HepG2 (cell line): ENCODE data around the gene TBCD. TPM values are rescaled to one million over a fixed set of nuclear protein-coding genes. Genes with fewer than 3 reads are reported as not detected.
A peak's percentile ranks its signal among the peaks of the same experiment; 100 is the strongest.

Experiments used
- ATAC-seq: fragments of 200-7000 bp; cut with Tn5 transposase; 3 replicates; pipeline ENCODE4 v1.9.1; 2020; ENCODE audit warnings: mild to moderate bottlenecking, moderate library complexity
- BruUV-seq: library from RNA; stranded (reverse); fragments of 400-500 nt; replicated peaks from 2 replicates; lab custom pipeline; 2021; lab: Mats Ljungman, UMichigan
- CTCF ChIA-PET: fragments of 300-600 bp; formaldehyde crosslinking; extraction: SDS; loops from one replicate; lab custom pipeline; 2021; ENCODE audit warnings: low total read pairs, inconsistent platforms, low intra/inter-chr PET ratio; lab: Yijun Ruan, JAX
- POLR2A ChIA-PET: fragments of 350-600 bp; sonication (Branson Sonifier 250); formaldehyde crosslinking; loops from one replicate; lab custom pipeline; 2020; ENCODE audit warnings: antibody characterized with exemption, inconsistent platforms; lab: Yijun Ruan, JAX
- DNase-seq: peaks from one replicate; pipeline ENCODE4 v3.0.0-alpha.2; 2015; ENCODE audit warnings: low spot score
- FAIRE-seq: peaks from 3 replicates; lab custom pipeline; 2011; peaks lifted over from hg19 to GRCh38; lab: Jason Lieb, UNC
- H2AFZ ChIP-seq: one replicate; pipeline ENCODE4 v1.6.1; 2011; ENCODE audit warnings: low read length, inconsistent platforms
- H3K27ac ChIP-seq: fragments of 300-600 bp; 3 replicates; pipeline ENCODE4 v1.8.0; 2011; ENCODE audit warnings: mixed run types, mild to moderate bottlenecking, mixed read lengths, low read length, inconsistent platforms; ENCODE audit not compliant: insufficient read depth; ENCODE audit errors: extremely low read length
- H3K27me3 ChIP-seq, 2 experiments: fragments of 200-600 bp in 1 of 2; 2 replicates in 1 of 2; 3 replicates in 1 of 2; pipeline versions ENCODE4 v1.6.0 to v1.8.0; 2011; ENCODE audit warnings: low read length in 2 of 2, mild to moderate bottlenecking in 2 of 2, moderate library complexity in 2 of 2, inconsistent platforms in 1 of 2; ENCODE audit not compliant: insufficient read depth in 2 of 2, control insufficient read depth in 1 of 2
- H3K36me3 ChIP-seq, 2 experiments: fragments of 200-600 bp in 1 of 2; replicated peaks in 1 of 2; 2 replicates in 1 of 2; 3 replicates in 1 of 2; pipeline versions ENCODE4 v1.5.1 to v1.8.0; 2011; ENCODE audit warnings: low read length in 2 of 2, inconsistent platforms in 1 of 2; ENCODE audit not compliant: insufficient read depth in 2 of 2, control insufficient read depth in 1 of 2
- H3K4me1 ChIP-seq: 2 replicates; pipeline ENCODE4 v1.5.1; 2012; ENCODE audit warnings: low read length, inconsistent platforms; ENCODE audit not compliant: insufficient read depth
- H3K4me2 ChIP-seq: 2 replicates; pipeline ENCODE4 v1.6.0; 2011; ENCODE audit warnings: low read depth, low read length, inconsistent platforms
- H3K4me3 ChIP-seq, 3 experiments: fragments of 200-600 bp in 1 of 3; sonication (generic), shearing (Covaris generic) in 1 of 3; replicated peaks in 1 of 3; 2 replicates each; pipeline ENCODE4 v1.5.1; 2011 to 2016; ENCODE audit warnings: low read length in 3 of 3, inconsistent platforms in 2 of 3, low read depth in 2 of 3, mild to moderate bottlenecking in 2 of 3, control low read depth in 1 of 3, mixed read lengths in 1 of 3; ENCODE audit not compliant: insufficient read depth in 1 of 3
- H3K79me2 ChIP-seq: one replicate; pipeline ENCODE4 v1.6.1; 2011; ENCODE audit warnings: low read length, inconsistent platforms; ENCODE audit not compliant: insufficient read depth
- H3K9ac ChIP-seq: 2 replicates; pipeline ENCODE4 v1.6.0; 2011; ENCODE audit warnings: mild to moderate bottlenecking, low read depth, low read length, inconsistent platforms; ENCODE audit not compliant: insufficient read depth
- H3K9me3 ChIP-seq: 2 replicates; pipeline ENCODE4 v1.5.1; 2012; ENCODE audit warnings: mild to moderate bottlenecking, low read length
- H4K20me1 ChIP-seq: 2 replicates; pipeline ENCODE4 v1.6.0; 2011; ENCODE audit warnings: inconsistent platforms, mild to moderate bottlenecking, low read length, moderate library complexity; ENCODE audit not compliant: insufficient read depth
- CENPX ChIP-seq: sonication (generic); formaldehyde crosslinking; IDR thresholded peaks from 2 replicates; pipeline ENCODE4 v1.9.0; 2021; ENCODE audit warnings: mild to moderate bottlenecking, missing genetic modification reagents, moderate library complexity
- FOXC1 ChIP-seq: sonication (generic); formaldehyde crosslinking; IDR thresholded peaks from 2 replicates; pipeline ENCODE4 v1.8.0; 2022; ENCODE audit warnings: mild to moderate bottlenecking, missing genetic modification reagents, borderline replicate concordance
- ISL2 ChIP-seq: sonication (generic); formaldehyde crosslinking; IDR thresholded peaks from 2 replicates; pipeline ENCODE4 v1.5.0; 2020; ENCODE audit warnings: missing genetic modification reagents
- MAFF ChIP-seq: IDR thresholded peaks from 2 replicates; pipeline ENCODE4 v1.6.1; 2011; ENCODE audit warnings: low read depth, low read length, improper control_type of control experiment
- MBD4 ChIP-seq: IDR thresholded peaks from 2 replicates; pipeline ENCODE4 v1.6.1; 2012; ENCODE audit warnings: low read length, inconsistent platforms, borderline replicate concordance
- NCOA1 ChIP-seq: sonication (generic); formaldehyde crosslinking; IDR thresholded peaks from 2 replicates; pipeline ENCODE4 v1.9.0; 2021; ENCODE audit warnings: missing genetic modification reagents
- NR3C1 ChIP-seq: sonication (generic); formaldehyde crosslinking; IDR thresholded peaks from 2 replicates; pipeline ENCODE4 v1.4.0; 2020; ENCODE audit warnings: missing genetic modification reagents
- POLR2G ChIP-seq: fragments of 200-400 bp; formaldehyde crosslinking; IDR thresholded peaks from 2 replicates; pipeline ENCODE4 v1.6.1; 2018; ENCODE audit warnings: mild to moderate bottlenecking, low read depth, low read length, moderate library complexity
- RCOR2 ChIP-seq: IDR thresholded peaks from 2 replicates; pipeline ENCODE4 v1.6.1; 2016; ENCODE audit warnings: missing biosample characterization, missing genetic modification reagents
- TCF12 ChIP-seq, 2 experiments: fragments of 450-650 bp in 1 of 2; sonication (generic) in 1 of 2; formaldehyde crosslinking in 1 of 2; IDR thresholded peaks; 2 replicates each; pipeline versions ENCODE4 v1.6.1 to v1.8.0; 2017 to 2022; ENCODE audit warnings: antibody characterized with exemption in 1 of 2, mild to moderate bottlenecking in 1 of 2, missing genetic modification reagents in 1 of 2, moderate library complexity in 1 of 2
- ZFX ChIP-seq: sonication (generic); formaldehyde crosslinking; IDR thresholded peaks from 2 replicates; pipeline ENCODE4 v1.4.0; 2020; ENCODE audit warnings: mild to moderate bottlenecking, low read depth, missing genetic modification reagents, moderate library complexity
- ZNF510 ChIP-seq: sonication (generic); formaldehyde crosslinking; IDR thresholded peaks from 2 replicates; pipeline ENCODE4 v1.4.0; 2020; ENCODE audit warnings: low read depth, mild to moderate bottlenecking, missing genetic modification reagents
- ZNF558 ChIP-seq: sonication (generic); formaldehyde crosslinking; IDR thresholded peaks from 2 replicates; pipeline ENCODE4 v1.9.0; 2022; ENCODE audit warnings: mild to moderate bottlenecking, missing genetic modification reagents, borderline replicate concordance
- ZNF691 ChIP-seq: sonication (generic); formaldehyde crosslinking; IDR thresholded peaks from 2 replicates; pipeline ENCODE4 v1.4.0; 2020; ENCODE audit warnings: missing genetic modification reagents, low read depth, mild to moderate bottlenecking, borderline replicate concordance
- ZNF720 ChIP-seq: sonication (generic); formaldehyde crosslinking; IDR thresholded peaks from 2 replicates; pipeline ENCODE4 v1.4.0; 2020; ENCODE audit warnings: missing genetic modification reagents
- WGBS: methylation state at CpG from one replicate; pipeline ENCODE4 v1.1.6; 2017; ENCODE audit warnings: low lambda C conversion rate; 5-methylcytosine and 5-hydroxymethylcytosine counted together
- in situ Hi-C: cut with HindIII; loops from 2 replicates; pipeline ENCODE4 v1.10.0; 2017; ENCODE audit warnings: low pct_unique_long_range_greater_than_20kb; ENCODE audit not compliant: extremely low pct_ligation_motif_present
- intact Hi-C: fragments of 100-400 bp; cut with micrococcal nuclease; formaldehyde crosslinking; loops from one replicate; pipeline ENCODE4 v1.10.0; 2022; ENCODE audit not compliant: unreplicated experiment
- polyA plus RNA-seq, 8 experiments: library from polyadenylated mRNA; depleted of rRNA in 3 of 8; stranded (reverse) in 7 of 8; unstranded in 1 of 8; fragments of >200 nt; fragmentation: Illumina TruSeq in 4 of 8; extraction: Trizol in 4 of 8; gene quantifications; 2 replicates each; pipeline versions ENCODE4 v1.2.1 to v1.2.3, GENCODE V29; 2011 to 2016; ENCODE audit warnings: low read depth in 4 of 8, missing spikeins in 1 of 8, mixed read lengths in 1 of 8; ENCODE audit not compliant: insufficient read depth in 1 of 8
- total RNA-seq, 5 experiments: library from RNA; depleted of rRNA; stranded (reverse); fragments of >200 nt; fragmentation: Illumina TruSeq; extraction: Trizol; gene quantifications; 2 replicates each; pipeline ENCODE4 v1.2.3, GENCODE V29; 2016; ENCODE audit warnings: low read depth in 1 of 5

TBCD gene
- total and polyA plus RNA-seq, 2 of the 13 experiments (the other 11 are each of a cell fraction or from before 2014, with no cell fraction given): 33.9 to 54.8 TPM

GRCh38 chr17:82709024-82709675 lies 42.7 kb upstream of the TBCD start:
- ATAC-seq: no peak
- H3K27me3 ChIP-seq: peaks cover 5 to 25% of the 10 kb centered on the region in 2 experiments; a peak in 3 of 5 replicates
- H3K9ac ChIP-seq: no peak overlapping the region
- H3K4me2 ChIP-seq: peak overlapping the region; percentile 41
- TF ChIP-seq CENPX (CRISPR knock-in tag) (no peak), ISL2 (CRISPR knock-in tag) (no peak), ZNF510 (CRISPR knock-in tag) (no peak), POLR2G (no peak), MAFF (no peak)
- TF ChIP-seq, all 625 proteins: peak for 0
- no peak overlapping the region for H3K27ac ChIP-seq
- no peak overlapping the region for H2AFZ ChIP-seq
- H3K9me3 ChIP-seq: no peaks in the 10 kb centered on the region
- H4K20me1 ChIP-seq: no peaks in the 10 kb centered on the region
- no peaks in the 10 kb centered on the region for H3K36me3 ChIP-seq
- H3K79me2 ChIP-seq: no peaks in the 10 kb centered on the region
- CTCF ChIA-PET: no interaction called here
- no peak for FAIRE-seq
- H3K4me1 ChIP-seq: peaks cover 58% of the 10 kb centered on the region
- in situ Hi-C loops (no loop called here), intact Hi-C loops (no loop called here)
- no peak for DNase-seq
- POLR2A ChIA-PET: interaction anchor here (0.9 kb wide), 1 partner anchor 29 kb away, joined by 4 read pairs; no protein-coding TSS in a partner anchor
- H3K4me3 ChIP-seq: peak overlapping the region in 1 of 3 experiments; percentile 29; a peak in 1 of 6 replicates
- 17% methylated on average over 9 of the region's 9 CpGs for WGBS
- no TSS peak for BruUV-seq

GRCh38 chr17:82709676-82710498 lies 42.0 kb upstream of the TBCD start:
- ChIA-PET POLR2A (interaction anchor here (0.9 kb wide), 1 partner anchor 28 kb away, joined by 4 read pairs; no protein-coding TSS in a partner anchor), CTCF (interaction anchor here (2.3 kb wide), 1 partner anchor 41 kb away, joined by 7 read pairs; no protein-coding TSS in a partner anchor)
- Histone ChIP-seq H2AFZ (no peak overlapping the region), H3K9ac (no peak overlapping the region), H3K4me2 (peak overlapping the region; percentile 41), H3K36me3 (no peaks in the 10 kb centered on the region), H3K27ac (no peak overlapping the region), H3K27me3 (peaks cover 5 to 25% of the 10 kb centered on the region in 2 experiments; a peak in 3 of 5 replicates), H4K20me1 (no peaks in the 10 kb centered on the region), H3K4me3 (peak overlapping the region in 1 of 3 experiments; percentile 29; a peak in 1 of 6 replicates), H3K79me2 (no peaks in the 10 kb centered on the region), H3K9me3 (no peaks in the 10 kb centered on the region), H3K4me1 (peaks cover 57% of the 10 kb centered on the region)
- 37% methylated on average over 19 of the region's 25 CpGs for WGBS
- FAIRE-seq: no peak
- in situ Hi-C loops: no loop called here
- ATAC-seq: peak; percentile 8
- no TSS peak for BruUV-seq
- no peak for DNase-seq
- intact Hi-C loops: loop anchor here (2.0 kb wide), 1 partner anchor 31 kb away; no protein-coding TSS in a partner anchor
- TF ChIP-seq ZNF691 (CRISPR knock-in tag): no peak
- TF ChIP-seq ZNF558 (CRISPR knock-in tag): no peak
- TF ChIP-seq RCOR2: no peak
- no peak for TF ChIP-seq MBD4
- peak; percentile 11; the same call in 1 of the 2 replicates for TF ChIP-seq ZFX
- no peak for TF ChIP-seq NR3C1 (CRISPR knock-in tag)
- TF ChIP-seq NCOA1 (CRISPR knock-in tag): no peak
- no peak for TF ChIP-seq FOXC1 (CRISPR knock-in tag)
- no peak for TF ChIP-seq TCF12 (IDR thresholded peaks at IDR 0.05)
- no peak for TF ChIP-seq TCF12 (CRISPR knock-in tag; IDR thresholded peaks at IDR 0.05)
- TF ChIP-seq ZNF720: no peak
